HEK293T (cell line): ENCODE data around the gene FUT4.
"Not testable (repeated sequence)": the region's sequence is repeated elsewhere in the genome, so short reads cannot be mapped to it uniquely, and the experiment has no call there.

Experiments used
- CTCF ChIA-PET: fragments of 350-600 bp; formaldehyde crosslinking; extraction: SDS; loops from one replicate; lab custom pipeline; 2021; ENCODE audit warnings: antibody characterized with exemption, inconsistent platforms; lab: Yijun Ruan, JAX
- POLR2A ChIA-PET: fragments of 350-600 bp; formaldehyde crosslinking; extraction: SDS; loops from one replicate; lab custom pipeline; 2020; ENCODE audit warnings: antibody characterized with exemption, inconsistent platforms; lab: Yijun Ruan, JAX
- DNase-seq: peaks from one replicate; pipeline ENCODE4 v3.0.0; 2012; ENCODE audit warnings: mixed read lengths; ENCODE audit errors: extremely low spot score
- ARNT ChIP-seq: fragments of 450-650 bp; IDR thresholded peaks from 2 replicates; pipeline ENCODE4 v1.6.1; 2017; ENCODE audit warnings: mild to moderate bottlenecking
- BHLHE40 ChIP-seq: fragments of 450-650 bp; IDR thresholded peaks from 2 replicates; pipeline ENCODE4 v1.6.1; 2016; ENCODE audit warnings: mild to moderate bottlenecking, moderate library complexity, borderline replicate concordance
- CTBP1 ChIP-seq: fragments of 450-650 bp; IDR thresholded peaks from 2 replicates; pipeline ENCODE4 v1.6.1; 2016; ENCODE audit warnings: borderline replicate concordance
- ELF4 ChIP-seq: fragments of 450-650 bp; IDR thresholded peaks from 2 replicates; pipeline ENCODE4 v1.6.1; 2017; ENCODE audit warnings: antibody characterized with exemption
- FOXA1 ChIP-seq: fragments of 450-650 bp; IDR thresholded peaks from 2 replicates; pipeline ENCODE4 v1.6.1; 2016; ENCODE audit warnings: mild to moderate bottlenecking
- FOXK2 ChIP-seq: fragments of 450-650 bp; IDR thresholded peaks from 2 replicates; pipeline ENCODE4 v1.6.1; 2016; ENCODE audit warnings: mild to moderate bottlenecking
- FOXM1 ChIP-seq: fragments of 450-650 bp; IDR thresholded peaks from 2 replicates; pipeline ENCODE4 v1.6.1; 2017; ENCODE audit warnings: mild to moderate bottlenecking, borderline replicate concordance
- HDGF ChIP-seq: fragments of 450-650 bp; IDR thresholded peaks from 2 replicates; pipeline ENCODE4 v1.6.1; 2017; ENCODE audit warnings: antibody characterized with exemption, borderline replicate concordance
- L3MBTL2 ChIP-seq: fragments of 450-650 bp; conservative IDR thresholded peaks from 2 replicates; pipeline ENCODE4 v1.6.1; 2016; ENCODE audit warnings: mild to moderate bottlenecking
- LEF1 ChIP-seq: fragments of 450-650 bp; IDR thresholded peaks from 2 replicates; pipeline ENCODE4 v1.6.1; 2017; ENCODE audit warnings: mild to moderate bottlenecking, borderline replicate concordance
- NFRKB ChIP-seq: fragments of 450-650 bp; IDR thresholded peaks from 2 replicates; pipeline ENCODE4 v1.6.1; 2016; ENCODE audit warnings: mild to moderate bottlenecking, moderate library complexity
- SP1 ChIP-seq: fragments of 450-650 bp; IDR thresholded peaks from 2 replicates; pipeline ENCODE4 v1.6.1; 2017
- SUZ12 ChIP-seq: fragments of 450-650 bp; IDR thresholded peaks from 2 replicates; pipeline ENCODE4 v1.6.1; 2016; ENCODE audit warnings: mild to moderate bottlenecking
- TARDBP ChIP-seq: fragments of 450-650 bp; IDR thresholded peaks from 2 replicates; pipeline ENCODE4 v1.6.1; 2016
- ZNF384 ChIP-seq: fragments of 450-650 bp; IDR thresholded peaks from 2 replicates; pipeline ENCODE4 v1.6.1; 2016
- TF ChIP-seq, protein P1 (sequence below): fragments of 450-650 bp; IDR thresholded peaks from 2 replicates; pipeline ENCODE4 v1.6.1; 2016

The FUT4 gene

DNA sequence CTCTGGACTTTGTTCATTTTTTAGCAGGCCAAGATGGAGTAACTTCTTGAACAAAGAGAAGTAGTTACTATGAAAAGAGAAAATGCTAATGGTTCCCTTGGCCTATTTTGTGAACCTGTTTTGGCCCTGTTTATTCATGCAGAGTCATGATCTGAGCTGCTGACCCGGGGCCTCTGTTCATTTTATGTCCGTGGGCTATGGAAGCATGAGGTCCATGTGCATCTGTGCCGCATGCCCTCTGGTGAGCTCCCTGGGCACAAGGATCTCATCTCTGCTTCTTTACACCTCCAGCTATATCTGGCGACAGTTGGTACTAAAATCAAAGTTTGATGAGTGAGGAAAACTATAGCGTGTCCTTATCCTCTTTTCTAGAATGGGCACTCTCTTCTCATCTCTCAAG is 24.5 kb downstream of the FUT4 start:
- DNase-seq: no peak
- TF ChIP-seq HDGF: no peak
- no peak for TF ChIP-seq CTBP1
- no peak for TF ChIP-seq ZNF384
- TF ChIP-seq ARNT: no peak
- no peak for TF ChIP-seq TARDBP
- TF ChIP-seq, protein P1, sequence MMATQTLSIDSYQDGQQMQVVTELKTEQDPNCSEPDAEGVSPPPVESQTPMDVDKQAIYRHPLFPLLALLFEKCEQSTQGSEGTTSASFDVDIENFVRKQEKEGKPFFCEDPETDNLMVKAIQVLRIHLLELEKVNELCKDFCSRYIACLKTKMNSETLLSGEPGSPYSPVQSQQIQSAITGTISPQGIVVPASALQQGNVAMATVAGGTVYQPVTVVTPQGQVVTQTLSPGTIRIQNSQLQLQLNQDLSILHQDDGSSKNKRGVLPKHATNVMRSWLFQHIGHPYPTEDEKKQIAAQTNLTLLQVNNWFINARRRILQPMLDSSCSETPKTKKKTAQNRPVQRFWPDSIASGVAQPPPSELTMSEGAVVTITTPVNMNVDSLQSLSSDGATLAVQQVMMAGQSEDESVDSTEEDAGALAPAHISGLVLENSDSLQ: no peak
- no peak for TF ChIP-seq FOXK2
- TF ChIP-seq LEF1: no peak
- TF ChIP-seq BHLHE40: no peak
- no peak for TF ChIP-seq FOXA1
- TF ChIP-seq SP1: no peak
- TF ChIP-seq L3MBTL2: no peak
- TF ChIP-seq NFRKB: no peak
- TF ChIP-seq SUZ12: no peak
- no peak for TF ChIP-seq FOXM1
- CTCF ChIA-PET: no interaction called here
- POLR2A ChIA-PET: no interaction called here

DNA sequence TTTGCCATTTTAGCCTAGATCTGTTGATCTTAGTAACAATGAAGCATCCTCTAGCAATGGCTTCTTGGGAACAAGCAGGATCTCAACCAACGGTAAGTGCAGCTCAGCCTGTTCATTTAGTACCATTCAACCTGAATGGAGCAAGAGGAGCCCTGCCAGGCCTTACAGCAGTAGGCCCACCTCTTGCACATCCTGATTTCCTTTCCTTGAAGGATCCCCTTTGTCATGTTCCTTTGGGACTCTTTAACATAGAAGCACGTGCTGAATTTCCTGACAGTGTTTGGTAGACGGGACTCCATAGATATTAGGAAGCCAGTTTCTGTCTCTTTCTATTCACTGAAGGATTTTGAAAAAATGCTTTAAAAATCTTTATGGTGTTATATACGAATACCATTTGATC is 25.0 kb downstream of the FUT4 start:
- TF ChIP-seq ZNF384: no peak
- ChIA-PET CTCF (no interaction called here), POLR2A (no interaction called here)
- DNase-seq: no peak

DNA sequence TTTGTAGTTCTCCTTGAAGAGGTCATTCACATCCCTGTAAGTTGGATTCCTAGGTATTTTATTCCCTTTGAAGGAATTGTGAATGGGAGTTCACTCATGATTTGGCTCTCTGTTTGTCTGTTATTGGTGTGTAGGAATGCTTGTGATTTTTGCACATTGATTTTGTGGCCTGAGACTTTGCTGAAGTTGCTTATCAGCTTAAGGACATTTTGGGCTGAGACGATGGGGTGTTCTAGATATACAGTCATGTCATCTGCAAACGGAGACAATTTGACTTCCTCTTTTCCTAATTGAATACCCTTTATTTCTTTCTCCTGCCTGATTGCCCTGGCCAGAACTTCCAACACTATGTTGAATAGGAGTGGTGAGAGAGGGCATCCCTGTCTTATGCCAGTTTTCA is 29.3 kb downstream of the FUT4 start:
- CTCF ChIA-PET, DNase-seq, POLR2A ChIA-PET: not testable (repeated sequence)

DNA sequence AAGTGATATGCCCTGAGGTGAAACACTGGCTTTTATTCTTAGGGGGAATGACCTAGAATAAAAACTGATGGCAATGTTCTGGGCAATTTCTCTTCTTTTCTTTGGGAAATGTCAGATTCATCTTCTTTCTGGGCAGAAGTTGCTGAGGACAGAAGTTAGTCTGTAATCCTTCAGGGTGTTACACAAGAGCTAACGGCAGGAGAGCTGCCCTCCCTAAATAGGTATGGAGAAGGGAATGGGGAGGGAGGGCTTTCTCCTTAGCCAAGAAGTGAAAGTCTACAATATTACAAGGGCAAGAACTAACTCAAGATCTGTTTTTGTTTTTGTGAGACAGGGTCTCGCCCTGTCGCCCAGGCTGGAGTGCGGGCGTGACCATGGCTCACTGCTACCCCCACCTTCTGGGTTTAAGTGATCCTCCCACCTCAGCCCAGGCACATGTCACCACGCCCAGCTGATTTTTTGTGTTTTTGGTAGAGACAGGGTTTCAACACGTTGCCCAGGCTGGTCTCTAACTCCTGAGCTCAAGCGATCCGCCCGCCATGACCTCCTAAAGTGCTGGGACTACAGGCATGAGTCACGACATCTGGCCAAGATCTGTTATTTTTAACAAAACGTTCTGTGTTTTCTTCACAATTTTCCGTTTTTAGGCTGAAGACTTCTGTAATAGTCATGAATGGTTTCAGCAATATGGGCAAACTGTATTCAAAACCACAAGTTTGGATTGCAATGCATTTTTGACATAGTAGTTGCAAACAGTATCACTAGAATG is 30.7 kb downstream of the FUT4 start:
- TF ChIP-seq, protein P1: no peak
- TF ChIP-seq HDGF: no peak
- no peak for TF ChIP-seq NFRKB
- DNase-seq: no peak
- ChIA-PET POLR2A (no interaction called here), CTCF (no interaction called here)

DNA sequence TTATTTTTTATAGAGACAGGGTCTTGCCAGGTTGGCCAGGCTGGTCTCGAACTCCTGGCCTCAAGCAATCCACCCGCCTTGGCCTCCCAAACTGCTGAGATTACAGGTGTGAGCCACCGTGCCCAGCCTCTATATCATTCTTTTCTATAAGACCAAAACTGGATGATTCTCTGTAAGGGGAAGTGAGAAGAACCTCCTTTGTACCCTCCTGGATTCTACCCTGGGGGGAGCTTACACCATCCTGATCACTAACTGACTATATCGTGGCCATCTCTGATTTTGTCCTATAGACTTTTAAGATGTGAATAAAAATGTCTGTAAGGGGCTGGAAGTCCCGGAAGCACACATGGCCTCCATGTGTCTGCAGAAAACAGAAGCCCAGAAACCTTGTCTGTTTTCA is 32.6 kb downstream of the FUT4 start:
- DNase-seq: no peak
- CTCF ChIA-PET: no interaction called here
- TF ChIP-seq FOXA1 (no peak), CTBP1 (no peak), NFRKB (no peak), ELF4 (no peak), ZNF384 (no peak), FOXK2 (no peak), FOXM1 (no peak), HDGF (no peak), LEF1 (no peak), SUZ12 (no peak)
- POLR2A ChIA-PET: no interaction called here

DNA sequence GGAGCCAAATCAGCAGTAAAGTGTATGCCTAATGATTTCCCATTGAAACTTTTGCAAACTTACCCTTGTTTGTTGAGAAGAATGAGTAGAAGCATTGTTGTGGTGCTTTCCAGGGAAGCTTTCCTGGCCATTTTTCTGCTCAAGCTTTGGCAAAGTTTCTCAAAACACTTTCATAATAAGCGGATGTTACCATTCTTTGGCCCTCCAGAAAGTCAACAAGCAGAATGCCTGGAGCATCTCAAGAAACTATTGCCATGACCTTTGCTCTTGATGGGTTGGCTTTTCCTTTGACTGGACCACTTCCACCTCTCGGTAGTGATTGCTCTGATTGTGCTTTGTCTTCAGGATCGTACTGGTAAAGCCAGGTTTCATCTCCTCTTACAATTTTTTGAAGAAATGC is 34.1 kb downstream of the FUT4 start:
- POLR2A ChIA-PET: no interaction called here
- CTCF ChIA-PET: no interaction called here
- DNase-seq: no peak
- no peak for TF ChIP-seq ZNF384
- TF ChIP-seq HDGF: no peak
- TF ChIP-seq CTBP1: no peak
- no peak for TF ChIP-seq TARDBP
- TF ChIP-seq NFRKB: no peak
- TF ChIP-seq ELF4: no peak
- no peak for TF ChIP-seq BHLHE40
- TF ChIP-seq, protein P1: no peak
- no peak for TF ChIP-seq LEF1
- no peak for TF ChIP-seq FOXM1
- no peak for TF ChIP-seq L3MBTL2
- TF ChIP-seq SUZ12: no peak
- TF ChIP-seq FOXK2: no peak

DNA sequence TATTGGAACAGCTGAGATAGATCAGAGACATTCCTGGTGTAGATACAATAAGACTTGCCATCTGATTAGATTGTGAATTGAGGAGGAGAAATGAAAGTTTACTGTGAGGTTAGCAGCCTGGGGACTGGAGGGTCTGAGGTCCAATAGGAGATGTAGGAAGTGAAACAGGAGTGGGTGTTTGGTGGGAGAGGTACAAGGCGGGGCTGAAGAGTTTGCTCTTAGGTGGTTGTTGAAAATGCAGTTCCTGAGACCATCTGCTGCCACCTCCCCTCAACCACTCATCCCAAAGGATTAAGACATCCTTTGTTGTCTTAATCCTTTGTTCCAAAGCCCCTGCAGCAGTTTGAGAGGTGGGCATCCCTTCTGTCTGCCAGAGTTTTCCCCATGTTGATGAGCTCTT is 38.2 kb downstream of the FUT4 start:
- CTCF ChIA-PET: no interaction called here
- POLR2A ChIA-PET: no interaction called here
- DNase-seq: no peak
- no peak for TF ChIP-seq NFRKB
- TF ChIP-seq FOXM1: no peak
- no peak for TF ChIP-seq FOXA1
- TF ChIP-seq SP1: no peak
